Kidney (tissue), 14 donors: ENCODE data around the gene MED9. TPM values are rescaled to one million over a fixed set of nuclear protein-coding genes. Genes with fewer than 3 reads are reported as not detected.
"Not testable (repeated sequence)": the region's sequence is repeated elsewhere in the genome, so short reads cannot be mapped to it uniquely, and the experiment has no call there.

ENCODE experiments used
- DNase-seq, 5 donors: peaks; one replicate each; pipeline ENCODE4 v3.0.0-alpha.2; 2013 to 2020
- FAIRE-seq: peaks from 2 replicates; lab custom pipeline; 2012; peaks lifted over from hg19 to GRCh38; lab: Jason Lieb, UNC
- H3K27ac ChIP-seq, 2 donors: one replicate each; pipeline ENCODE4 v1.7.0; 2013; ENCODE audit warnings: low read depth in 2 of 2, low read length in 2 of 2, inconsistent platforms in 1 of 2
- H3K27me3 ChIP-seq: one replicate; pipeline ENCODE4 v1.7.1; 2013; ENCODE audit warnings: low read length, inconsistent platforms; ENCODE audit not compliant: control insufficient read depth, insufficient read depth
- H3K36me3 ChIP-seq, 3 donors: one replicate each; pipeline versions ENCODE4 v1.7.0 to v1.7.1; 2013; ENCODE audit warnings: low read length in 3 of 3, control low read depth in 1 of 3, inconsistent platforms in 1 of 3; ENCODE audit not compliant: insufficient read depth in 3 of 3, control insufficient read depth in 2 of 3
- H3K4me1 ChIP-seq, 3 donors: one replicate each; pipeline versions ENCODE4 v1.7.0 to v1.7.1; 2013; ENCODE audit warnings: low read length in 3 of 3, inconsistent platforms in 1 of 3, low read depth in 1 of 3; ENCODE audit not compliant: control insufficient read depth in 2 of 3, insufficient read depth in 2 of 3
- H3K4me3 ChIP-seq, 3 donors: one replicate each; pipeline versions ENCODE4 v1.7.0 to v1.8.1; 2013; ENCODE audit warnings: low read length in 3 of 3, control low read depth in 1 of 3, inconsistent platforms in 1 of 3
- H3K9ac ChIP-seq, 3 donors: one replicate each; pipeline versions ENCODE4 v1.7.0 to v1.7.1; 2013; ENCODE audit warnings: low read length in 3 of 3, control low read depth in 1 of 3, inconsistent platforms in 1 of 3
- H3K9me3 ChIP-seq, 3 donors: one replicate each; pipeline versions ENCODE4 v1.7.0 to v1.7.1; 2013; ENCODE audit warnings: low read length in 3 of 3, control low read depth in 1 of 3, inconsistent platforms in 1 of 3; ENCODE audit not compliant: control insufficient read depth in 2 of 3, insufficient read depth in 1 of 3
- intact Hi-C: fragments of 100-400 bp; cut with DNase I; formaldehyde crosslinking; loops from one replicate; pipeline ENCODE4 v1.11.1; 2022
- polyA plus RNA-seq: library from polyadenylated mRNA; stranded (reverse); fragments of 350-450 nt; fragmentation: Illumina TruSeq; extraction: RNeasy Lipid Tissue Mini Kit (QIAGEN cat#74804); gene quantifications from one replicate; pipeline ENCODE4 v1.2.3, GENCODE V29; 2014; ENCODE audit warnings: low read depth, low replicate concordance; ENCODE audit not compliant: insufficient read depth
- total RNA-seq: library from RNA; stranded (reverse); fragmentation: NEBNext Ultra II Directional; extraction: Animal tissue kit (Norgen Biotek cat#: 25700); gene quantifications from one replicate; pipeline ENCODE4 v1.2.1, GENCODE V29; 2021
- TF ChIP-seq, protein P1 (sequence below): IDR thresholded peaks from 3 replicates; pipeline ENCODE4 v1.5.1; 2012; ENCODE audit warnings: mild to moderate bottlenecking, moderate library complexity, borderline replicate concordance; ENCODE audit not compliant: insufficient read depth; ENCODE audit errors: extremely low read depth
- donor health status: control.
- donor health status: control.
- donor health status: control.
- donor health status: control.
- donor health status: control.
- donor health status: DM: yes; HTN: yes; CAD: no.
- donor health status: Normal renal cell carcinoma (clear cell type).

Gene MED9
- total and polyA plus RNA-seq, 2 donors from 2014 or later, result 20.8 to 24.5 TPM

DNA sequence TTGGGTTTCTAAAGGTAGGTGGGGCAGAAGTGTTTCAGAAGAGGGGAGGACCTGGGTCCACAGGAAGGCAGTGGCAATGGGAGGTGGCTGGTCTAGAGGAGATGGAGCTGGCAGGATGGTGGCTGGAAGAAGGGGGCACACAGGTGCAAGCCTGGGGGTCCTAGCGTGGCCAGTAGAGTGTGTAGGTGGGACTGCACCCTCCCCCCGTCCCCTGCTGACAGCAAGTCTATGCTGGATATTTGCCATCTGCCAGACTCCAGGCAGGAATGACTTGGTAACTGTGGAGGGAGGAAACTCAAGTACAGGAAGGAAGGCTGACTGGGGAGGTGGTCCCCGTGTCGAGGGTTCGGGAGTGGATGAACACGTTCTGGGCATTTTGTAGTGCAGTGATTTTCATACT lies 8.6 kb downstream of the MED9 start:
- FAIRE-seq, result no peak
- H3K4me1 ChIP-seq, result peaks cover 0 to 6% (median 5%) of the 10 kb centered on the region in 3 donors
- no peaks in the 10 kb centered on the region for H3K9me3 ChIP-seq
- no peaks in the 10 kb centered on the region for H3K27me3 ChIP-seq
- no peak overlapping the region for H3K9ac ChIP-seq
- TF ChIP-seq, protein P1, sequence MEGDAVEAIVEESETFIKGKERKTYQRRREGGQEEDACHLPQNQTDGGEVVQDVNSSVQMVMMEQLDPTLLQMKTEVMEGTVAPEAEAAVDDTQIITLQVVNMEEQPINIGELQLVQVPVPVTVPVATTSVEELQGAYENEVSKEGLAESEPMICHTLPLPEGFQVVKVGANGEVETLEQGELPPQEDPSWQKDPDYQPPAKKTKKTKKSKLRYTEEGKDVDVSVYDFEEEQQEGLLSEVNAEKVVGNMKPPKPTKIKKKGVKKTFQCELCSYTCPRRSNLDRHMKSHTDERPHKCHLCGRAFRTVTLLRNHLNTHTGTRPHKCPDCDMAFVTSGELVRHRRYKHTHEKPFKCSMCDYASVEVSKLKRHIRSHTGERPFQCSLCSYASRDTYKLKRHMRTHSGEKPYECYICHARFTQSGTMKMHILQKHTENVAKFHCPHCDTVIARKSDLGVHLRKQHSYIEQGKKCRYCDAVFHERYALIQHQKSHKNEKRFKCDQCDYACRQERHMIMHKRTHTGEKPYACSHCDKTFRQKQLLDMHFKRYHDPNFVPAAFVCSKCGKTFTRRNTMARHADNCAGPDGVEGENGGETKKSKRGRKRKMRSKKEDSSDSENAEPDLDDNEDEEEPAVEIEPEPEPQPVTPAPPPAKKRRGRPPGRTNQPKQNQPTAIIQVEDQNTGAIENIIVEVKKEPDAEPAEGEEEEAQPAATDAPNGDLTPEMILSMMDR, result no peak
- no peak for DNase-seq
- no peak overlapping the region for H3K4me3 ChIP-seq
- H3K27ac ChIP-seq, result no peak overlapping the region
- H3K36me3 ChIP-seq, result peaks cover 0 to 12% (median 9%) of the 10 kb centered on the region in 3 donors
- intact Hi-C loops, result no loop called here

DNA sequence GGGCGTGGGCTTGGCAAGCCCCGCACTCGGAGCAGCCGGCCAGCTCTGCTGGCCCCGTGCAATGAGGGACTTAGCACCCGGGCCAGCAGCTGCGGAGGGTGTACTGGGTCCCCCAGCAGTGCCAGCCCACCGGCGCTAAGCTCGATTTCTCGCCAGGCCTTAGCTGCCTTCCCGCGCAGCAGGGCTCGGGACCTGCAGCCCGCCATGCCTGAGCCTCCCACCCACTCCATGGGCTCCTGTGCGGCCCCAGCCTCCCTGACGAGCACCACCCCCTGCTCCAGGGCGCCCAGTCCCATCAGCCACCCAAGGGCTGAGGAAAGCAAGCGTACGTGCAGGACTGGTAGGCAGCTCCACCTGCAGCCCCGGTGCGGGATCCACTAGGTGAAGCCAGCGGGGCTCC lies 9.6 kb downstream of the MED9 start:
- H3K9me3 ChIP-seq, intact Hi-C loops, H3K27ac ChIP-seq, H3K4me1 ChIP-seq, H3K27me3 ChIP-seq, FAIRE-seq, H3K9ac ChIP-seq, DNase-seq, H3K4me3 ChIP-seq: not testable (repeated sequence)
- H3K36me3 ChIP-seq, result peaks cover 0 to 13% (median 10%) of the 10 kb centered on the region in 3 donors

DNA sequence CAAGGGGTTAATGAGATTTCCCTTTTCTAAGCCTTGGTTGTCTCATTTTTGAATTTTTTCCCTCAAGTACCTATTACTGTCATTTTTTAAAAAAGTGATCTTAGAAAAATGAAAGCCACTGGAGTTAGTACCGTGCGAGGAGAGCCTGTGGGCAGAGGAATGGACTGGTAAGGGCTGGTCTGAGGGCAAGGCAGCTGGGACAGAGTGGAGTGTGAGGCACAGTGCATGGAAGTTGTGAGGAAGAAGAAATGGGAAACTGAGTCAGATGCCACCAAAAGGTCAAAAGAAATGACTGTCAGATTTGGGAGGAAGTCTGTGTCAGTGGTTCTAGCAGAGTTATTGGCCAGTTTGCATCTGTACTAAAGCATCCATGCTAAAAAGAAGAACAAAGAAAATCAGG lies 11.2 kb downstream of the MED9 start:
- H3K9me3 ChIP-seq, result no peaks in the 10 kb centered on the region
- no peak overlapping the region for H3K27ac ChIP-seq
- TF ChIP-seq, protein P1, result no peak
- H3K4me1 ChIP-seq, result no peaks in the 10 kb centered on the region
- intact Hi-C loops, result no loop called here
- no peak overlapping the region for H3K4me3 ChIP-seq
- DNase-seq (no peak), FAIRE-seq (no peak)
- no peaks in the 10 kb centered on the region for H3K27me3 ChIP-seq
- H3K36me3 ChIP-seq, result peaks cover 0 to 13% (median 9%) of the 10 kb centered on the region in 3 donors
- H3K9ac ChIP-seq, result no peak overlapping the region

DNA sequence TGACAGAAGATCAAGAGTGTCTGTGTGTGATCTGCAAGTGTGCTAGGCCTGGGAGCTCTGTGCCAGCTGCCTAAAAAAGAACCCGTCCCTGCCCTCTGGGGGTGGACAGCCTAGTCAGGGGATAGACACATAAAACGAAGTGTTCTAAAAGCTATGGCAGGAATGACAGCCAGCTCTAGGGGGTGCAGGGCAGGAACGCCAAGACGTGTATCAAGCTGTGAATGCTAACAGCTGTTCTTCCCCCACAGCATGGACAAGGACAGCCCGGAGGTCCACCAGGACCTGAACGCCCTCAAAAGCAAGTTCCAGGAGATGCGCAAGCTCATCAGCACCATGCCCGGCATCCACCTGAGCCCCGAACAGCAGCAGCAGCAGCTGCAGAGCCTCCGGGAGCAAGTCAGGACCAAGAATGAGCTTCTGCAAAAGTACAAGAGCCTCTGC lies 14.3 kb downstream of the MED9 start:
- DNase-seq (no peak), FAIRE-seq (no peak)
- no peak overlapping the region for H3K9ac ChIP-seq
- TF ChIP-seq, protein P1, result no peak
- H3K27me3 ChIP-seq, result no peaks in the 10 kb centered on the region
- H3K4me1 ChIP-seq, result peaks cover 0 to 3% (median 0%) of the 10 kb centered on the region in 3 donors
- H3K9me3 ChIP-seq, result no peaks in the 10 kb centered on the region
- intact Hi-C loops, result no loop called here
- H3K27ac ChIP-seq, result no peak overlapping the region
- peaks cover 0 to 13% (median 9%) of the 10 kb centered on the region in 3 donors for H3K36me3 ChIP-seq
- H3K4me3 ChIP-seq, result no peak overlapping the region
